HG02763 (cell line): ENCODE data around the gene ERF.
A peak's percentile ranks its signal among the peaks of the same experiment; 100 is the strongest.

Experiments used
- ATAC-seq: cut with Tn5 transposase; IDR thresholded peaks from one replicate; pipeline ENCODE4 v1.9.1; 2021; ENCODE audit warnings: mild to moderate bottlenecking, moderate library complexity; ENCODE audit not compliant: unreplicated experiment

ERF gene

DNA sequence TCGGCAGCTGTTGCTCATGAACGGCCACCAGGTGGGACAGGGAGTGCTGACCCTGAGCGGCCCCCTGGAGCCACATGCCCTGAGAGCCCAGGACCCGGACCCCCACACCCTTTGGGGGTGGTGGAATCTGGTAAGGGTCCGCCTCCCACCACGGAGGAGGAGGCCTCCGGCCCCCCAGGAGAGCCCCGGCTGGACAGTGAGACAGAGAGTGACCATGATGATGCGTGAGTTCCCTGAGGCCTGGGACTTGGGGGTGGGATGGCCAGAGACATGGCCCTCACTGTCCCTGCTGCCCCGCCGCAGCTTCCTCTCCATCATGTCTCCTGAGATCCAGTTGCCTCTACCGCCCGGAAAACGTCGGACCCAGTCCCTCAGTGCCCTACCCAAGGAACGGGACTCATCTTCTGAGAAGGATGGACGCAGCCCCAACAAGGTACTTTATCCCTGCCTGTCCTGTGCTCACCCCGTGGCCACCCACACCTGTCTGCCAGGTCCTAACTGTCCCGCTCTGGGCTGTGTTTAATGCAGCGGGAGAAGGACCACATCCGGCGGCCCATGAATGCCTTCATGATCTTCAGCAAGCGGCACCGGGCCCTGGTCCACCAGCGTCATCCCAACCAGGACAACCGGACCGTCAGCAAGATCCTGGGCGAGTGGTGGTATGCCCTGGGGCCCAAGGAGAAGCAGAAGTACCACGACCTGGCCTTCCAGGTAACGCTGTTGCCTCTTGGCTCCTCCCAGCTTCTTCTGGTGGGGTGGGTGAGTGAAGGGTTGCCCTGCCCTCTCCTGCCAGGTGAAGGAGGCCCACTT, 32.3 kb upstream of the ERF start:
- no peak for ATAC-seq

DNA sequence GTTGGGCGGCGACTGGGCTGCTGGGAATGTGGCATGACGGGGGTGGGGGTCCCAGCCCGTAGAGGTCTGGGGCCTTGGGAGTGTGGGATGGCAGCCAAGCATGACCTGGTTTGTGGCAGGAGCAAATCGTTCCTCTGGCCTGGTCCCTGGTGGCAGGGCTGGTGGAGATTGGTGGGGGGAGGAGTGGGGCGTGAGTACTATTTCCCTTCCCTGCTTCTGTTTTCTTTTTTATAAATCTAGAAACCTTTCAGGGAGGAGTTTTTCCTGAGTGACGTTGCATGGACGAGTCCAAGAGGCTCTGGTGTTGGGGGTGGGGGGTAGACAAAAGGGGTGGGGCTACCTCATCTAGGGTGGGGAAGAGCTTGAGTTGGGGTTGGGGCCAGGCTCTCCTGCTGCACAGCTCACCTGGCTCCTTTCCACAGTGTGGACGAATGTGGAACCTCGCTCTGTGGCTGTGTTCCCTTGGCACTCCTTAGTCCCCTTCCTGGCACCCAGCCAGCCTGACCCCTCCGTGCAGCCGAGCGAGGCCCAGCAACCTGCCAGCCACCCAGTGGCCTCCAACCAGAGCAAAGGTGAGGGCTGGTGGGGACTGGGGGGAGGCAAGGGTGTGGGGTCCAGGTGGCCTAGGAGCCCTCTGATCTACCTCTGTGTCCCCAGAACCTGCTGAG, 31.6 kb upstream of the ERF start:
- ATAC-seq: no peak

DNA sequence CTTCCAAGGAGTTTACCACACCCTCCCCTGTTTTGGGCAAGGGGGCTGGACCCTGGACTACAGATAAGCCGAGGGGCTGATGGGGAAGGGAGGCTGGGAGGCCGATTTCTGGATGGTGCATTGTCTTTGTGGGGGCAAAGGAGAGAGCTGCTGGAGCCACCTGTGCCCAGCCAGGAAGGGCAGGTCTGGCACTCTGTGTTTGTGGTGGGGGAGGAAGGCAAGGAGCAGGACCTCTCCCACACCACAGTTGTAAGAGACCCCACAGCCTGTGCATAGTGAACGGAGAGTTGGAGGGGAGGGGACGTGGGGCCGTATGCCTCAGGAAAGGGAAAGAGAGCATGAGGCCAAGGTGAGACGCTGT, 31.0 kb upstream of the ERF start:
- ATAC-seq: no peak

DNA sequence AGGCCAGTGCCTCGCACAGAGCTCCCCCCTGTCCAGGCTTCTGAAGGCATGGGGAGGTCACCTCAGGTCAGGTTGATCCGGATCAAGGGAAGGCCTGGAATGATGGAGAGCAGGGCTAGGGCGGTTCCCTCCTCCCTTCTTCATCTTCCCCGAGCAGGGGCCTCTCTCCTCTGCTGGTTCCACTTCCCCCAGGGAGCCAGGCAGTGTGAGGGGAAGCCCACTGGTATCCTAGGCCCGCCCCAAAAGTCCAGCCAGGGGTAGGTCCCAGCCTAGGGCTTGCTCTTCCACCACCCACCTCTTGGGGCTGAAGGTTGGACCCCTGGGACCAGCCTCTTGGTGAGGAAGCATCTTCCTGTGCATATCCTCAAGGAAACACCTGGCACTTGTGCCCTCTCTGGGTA, 30.6 kb upstream of the ERF start:
- no peak for ATAC-seq

DNA sequence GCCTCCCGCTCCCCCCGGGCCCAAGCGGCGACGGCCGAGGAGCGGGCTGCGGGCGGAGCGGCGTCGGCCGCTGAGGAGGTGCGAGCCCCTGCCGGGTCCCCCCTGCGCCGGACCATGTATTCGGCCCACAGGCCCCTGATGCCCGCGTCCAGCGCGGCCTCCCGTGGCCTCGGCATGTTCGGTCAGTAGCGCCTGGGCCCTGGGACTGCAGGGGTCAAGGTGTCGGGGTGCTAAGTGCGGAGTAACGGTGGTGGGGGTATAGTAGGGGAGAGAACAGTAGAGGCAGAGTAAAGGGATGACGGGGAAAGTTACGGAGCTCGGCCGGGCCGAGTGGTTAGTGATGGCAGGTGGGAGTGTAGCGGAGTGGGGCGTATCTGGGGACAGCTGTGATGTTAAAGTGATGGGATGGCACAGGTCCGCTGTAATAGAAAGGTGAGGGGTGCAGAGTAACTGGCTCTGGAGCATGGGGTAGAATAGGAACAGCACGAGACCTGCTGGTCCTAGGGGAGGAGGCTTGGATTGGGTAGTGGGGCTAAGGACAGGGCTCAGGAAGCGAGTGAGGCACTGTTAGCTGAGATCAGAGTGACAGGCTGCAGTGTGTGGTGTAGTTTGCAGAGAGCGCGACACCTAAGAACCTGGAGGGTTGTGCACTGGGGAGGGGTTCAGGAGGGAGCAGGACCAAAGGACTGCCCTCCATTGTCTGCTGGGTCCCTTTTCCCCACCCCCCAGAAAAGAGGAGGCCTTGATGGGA, 29.8 kb upstream of the ERF start:
- no peak for ATAC-seq

DNA sequence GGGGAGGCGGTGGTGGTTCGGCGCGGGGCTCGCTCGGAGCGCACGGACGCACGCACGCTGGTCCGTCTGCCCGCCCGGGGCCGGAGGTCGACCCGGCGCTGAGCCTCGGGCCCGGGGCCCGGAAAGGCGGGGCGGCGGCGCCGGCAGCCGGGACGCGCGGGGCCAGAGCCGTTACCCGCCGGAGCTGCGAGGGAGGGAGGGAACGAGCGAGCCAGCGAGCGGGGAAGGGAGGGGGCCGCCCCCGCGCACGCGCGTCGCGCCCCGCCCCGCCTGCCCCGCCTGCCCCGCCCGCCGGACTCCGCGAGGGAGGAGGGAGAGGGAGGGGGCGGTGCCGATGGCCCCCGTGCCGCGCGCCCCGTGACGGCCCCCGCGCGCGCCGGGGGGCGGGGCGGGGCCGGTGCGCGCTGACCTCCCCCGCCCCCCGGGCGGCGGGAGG, 29.2 kb upstream of the ERF start:
- ATAC-seq: peak; percentile 41

DNA sequence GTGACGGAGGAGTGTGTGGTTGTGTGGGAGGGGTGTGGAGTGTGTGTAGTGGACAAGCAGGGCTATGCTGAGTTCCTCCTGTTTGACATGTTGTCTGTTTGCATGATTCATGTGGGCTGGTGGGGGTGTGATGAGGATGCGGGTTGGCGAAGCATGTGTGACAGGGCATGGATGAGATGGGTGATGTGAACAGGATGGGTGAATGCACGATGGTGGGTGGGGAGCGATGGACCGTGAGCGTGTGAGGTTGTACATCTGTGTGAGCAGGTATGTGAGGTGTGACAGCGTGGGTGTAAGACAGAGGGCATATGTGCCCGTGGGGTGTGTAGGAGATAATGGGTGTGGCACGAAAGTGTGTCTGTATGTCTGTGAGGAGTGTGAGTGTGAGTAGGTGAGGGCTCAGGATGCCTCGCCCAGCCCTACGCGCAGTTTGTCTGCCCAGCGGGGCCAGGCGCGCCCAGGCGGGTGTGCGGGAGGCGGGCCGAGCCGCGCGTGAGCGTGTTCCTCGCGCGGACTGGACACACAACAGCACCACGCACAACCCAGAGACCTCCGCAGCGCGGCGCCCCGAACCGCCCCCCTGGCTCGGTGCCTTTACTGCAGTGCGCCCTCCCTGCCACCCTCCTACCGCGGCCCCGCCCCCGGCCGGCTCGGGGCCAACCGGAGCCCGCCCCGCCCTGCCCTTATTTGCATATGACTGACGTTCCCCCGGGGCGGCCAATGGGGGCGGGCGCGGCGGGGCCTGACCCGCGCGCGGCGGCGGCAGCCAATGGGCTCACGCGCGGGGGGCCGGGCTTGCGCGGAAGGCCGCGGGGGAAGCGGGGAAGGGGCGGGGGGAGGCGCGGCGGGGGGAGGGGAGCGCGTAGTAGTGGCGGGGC, 28.5 kb upstream of the ERF start:
- peak; percentile 49 for ATAC-seq

DNA sequence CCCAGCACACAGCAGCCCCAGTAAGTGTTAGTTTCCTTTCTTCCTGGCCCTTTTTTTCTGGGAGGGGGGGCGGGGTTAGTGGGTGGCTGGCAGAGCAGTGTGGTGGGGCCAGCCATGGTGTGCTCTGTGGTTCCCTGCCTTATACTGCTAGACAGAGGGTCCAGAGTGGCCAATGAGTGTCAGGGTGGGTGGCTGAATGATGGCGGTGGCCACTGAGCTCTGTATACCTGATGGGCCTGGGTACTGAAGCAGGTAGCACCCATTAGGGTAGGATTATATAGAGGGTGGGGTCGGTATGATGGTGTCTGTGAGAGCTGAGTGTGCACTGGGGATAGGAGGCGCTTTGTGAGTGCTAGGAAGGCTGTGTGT, 27.9 kb upstream of the ERF start:
- no peak for ATAC-seq

DNA sequence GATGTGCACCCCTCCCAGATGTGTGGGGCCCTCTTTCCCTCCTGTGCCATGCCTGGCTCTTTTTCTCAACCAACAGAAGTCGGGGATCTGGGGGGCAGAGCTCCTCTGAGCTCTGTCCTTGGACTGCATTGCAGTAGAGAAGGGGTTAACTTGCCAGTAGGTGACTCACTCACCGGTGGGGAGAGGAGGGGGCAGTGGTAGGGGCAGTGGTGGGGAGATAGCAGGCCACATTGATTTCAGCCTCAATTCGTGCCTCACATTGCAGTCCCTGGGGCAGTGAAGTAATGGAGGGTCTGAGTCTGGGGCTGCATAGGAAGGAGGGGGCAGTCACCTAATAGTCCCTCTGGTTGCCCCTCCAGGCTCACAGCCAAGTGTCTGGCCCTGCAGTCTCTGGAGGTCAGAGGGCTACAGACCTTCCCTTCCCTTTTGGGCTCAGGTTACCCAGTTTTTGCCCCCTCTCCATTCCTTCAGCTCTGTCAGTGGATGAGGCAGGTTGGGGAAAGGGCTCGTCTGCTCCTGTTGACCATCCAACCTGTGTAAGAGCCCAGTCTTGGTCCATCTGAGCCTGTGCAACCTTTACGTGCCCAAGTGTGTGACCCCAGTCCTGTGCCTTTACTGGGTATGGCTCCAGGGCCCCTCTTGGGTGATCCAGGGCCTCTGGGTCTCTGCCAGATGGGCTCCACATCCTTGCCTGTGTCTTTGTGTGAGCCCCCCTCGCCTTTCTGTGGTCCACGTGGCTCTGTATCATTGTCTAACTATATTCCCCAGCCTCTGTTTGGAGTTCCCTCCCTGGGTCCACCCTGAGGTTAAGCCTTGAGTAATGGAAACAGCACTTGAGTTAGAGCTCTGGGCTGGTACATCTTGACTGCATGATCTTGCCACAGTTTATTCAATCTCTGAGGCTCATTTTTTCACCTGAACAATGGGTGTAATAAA, 27.2 kb upstream of the ERF start:
- no peak for ATAC-seq

DNA sequence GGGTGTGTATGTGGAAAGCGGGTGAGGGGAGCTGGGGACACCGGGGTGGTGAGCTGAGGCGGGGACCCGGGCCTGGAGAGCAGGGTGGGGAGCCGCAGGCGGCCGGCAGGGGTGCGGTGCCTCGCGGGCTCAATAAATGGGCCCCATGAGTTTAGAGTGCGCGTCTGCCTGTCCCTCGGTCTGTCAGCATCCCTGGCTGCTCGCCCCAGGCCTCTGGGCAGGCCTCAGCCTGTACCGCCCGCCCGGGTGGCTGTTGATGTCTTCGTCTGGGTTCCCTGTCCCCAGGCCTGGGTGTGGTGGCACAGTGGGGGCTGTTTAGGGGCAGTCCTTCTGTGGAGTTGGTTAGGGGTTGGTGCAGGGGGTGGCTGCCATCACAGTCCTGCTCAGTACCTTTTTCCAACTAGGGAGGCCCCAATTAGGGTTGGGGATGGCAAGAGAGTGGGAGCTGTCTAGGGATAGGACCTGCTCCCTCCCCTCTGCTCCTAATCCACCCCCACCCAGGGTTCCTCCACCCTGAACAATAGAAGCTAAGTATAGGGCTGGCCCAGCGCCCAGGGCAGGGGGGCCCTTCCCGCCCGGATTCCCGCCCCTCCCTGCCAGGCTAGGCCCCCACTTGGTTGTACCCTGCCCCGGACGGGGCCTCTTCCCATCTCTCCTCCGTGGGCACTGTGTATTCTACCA, 26.4 kb upstream of the ERF start:
- no peak for ATAC-seq

DNA sequence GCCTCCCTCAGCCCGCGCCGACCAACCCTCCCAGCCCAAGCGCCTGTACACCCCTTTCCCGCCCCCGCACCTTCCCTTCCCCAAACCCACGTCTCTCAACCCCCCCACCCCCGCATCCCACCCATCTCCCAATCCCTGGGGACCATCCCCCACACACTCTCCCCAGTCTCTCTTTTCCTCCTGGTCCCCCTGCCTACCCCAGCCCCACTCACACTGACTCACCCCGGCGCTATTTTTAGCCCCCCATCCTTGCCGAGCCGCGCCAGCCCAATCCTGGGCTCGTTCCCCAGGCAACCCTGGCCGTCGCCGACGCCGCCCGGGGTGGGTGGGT, 25.9 kb upstream of the ERF start:
- ATAC-seq: no peak

DNA sequence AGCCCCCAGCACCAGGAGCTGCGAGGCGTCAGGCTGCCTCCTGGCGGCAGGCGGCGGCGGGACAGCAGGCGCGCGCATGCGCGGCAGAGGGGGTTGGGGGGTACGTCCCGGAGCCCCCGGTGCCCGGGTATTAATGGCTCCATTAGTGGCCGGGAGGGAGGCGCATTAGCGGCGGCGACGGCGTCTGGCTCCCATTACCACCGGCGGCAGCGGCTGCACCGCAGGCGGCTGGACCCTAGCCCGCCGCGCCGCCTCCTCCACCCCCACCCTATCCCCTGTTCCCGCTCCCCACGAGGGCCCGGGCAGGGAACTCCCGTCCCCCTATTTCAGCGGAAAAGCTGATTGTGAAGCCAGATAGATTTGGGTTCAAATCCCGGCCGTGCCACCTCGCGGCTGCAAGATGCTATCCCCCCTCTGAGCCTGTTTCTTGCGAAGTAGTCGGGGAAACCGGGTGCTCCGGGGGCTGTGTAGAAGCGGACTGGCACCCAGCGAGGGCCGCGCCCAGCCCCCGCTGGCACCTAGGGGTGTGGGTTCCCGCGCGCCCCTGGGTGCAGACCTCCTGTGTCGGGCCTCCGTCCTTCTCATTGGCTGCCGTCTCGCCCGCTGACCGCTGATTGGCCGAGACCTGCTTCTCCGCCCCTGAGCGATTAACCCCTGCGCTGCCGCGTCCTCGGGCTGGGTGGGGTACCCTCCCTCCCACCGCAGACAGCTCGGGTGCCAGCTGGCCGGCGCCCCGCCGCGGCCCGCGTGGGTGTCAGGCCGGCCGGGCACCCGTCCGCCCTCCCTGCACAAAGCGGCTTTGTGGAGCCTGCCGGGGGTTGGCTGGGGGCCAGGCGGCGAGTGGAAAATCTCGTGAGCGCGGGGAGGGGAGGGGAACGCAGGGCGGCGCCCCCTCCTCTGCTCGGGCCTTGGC, 25.2 kb upstream of the ERF start:
- ATAC-seq: peak; percentile 28

DNA sequence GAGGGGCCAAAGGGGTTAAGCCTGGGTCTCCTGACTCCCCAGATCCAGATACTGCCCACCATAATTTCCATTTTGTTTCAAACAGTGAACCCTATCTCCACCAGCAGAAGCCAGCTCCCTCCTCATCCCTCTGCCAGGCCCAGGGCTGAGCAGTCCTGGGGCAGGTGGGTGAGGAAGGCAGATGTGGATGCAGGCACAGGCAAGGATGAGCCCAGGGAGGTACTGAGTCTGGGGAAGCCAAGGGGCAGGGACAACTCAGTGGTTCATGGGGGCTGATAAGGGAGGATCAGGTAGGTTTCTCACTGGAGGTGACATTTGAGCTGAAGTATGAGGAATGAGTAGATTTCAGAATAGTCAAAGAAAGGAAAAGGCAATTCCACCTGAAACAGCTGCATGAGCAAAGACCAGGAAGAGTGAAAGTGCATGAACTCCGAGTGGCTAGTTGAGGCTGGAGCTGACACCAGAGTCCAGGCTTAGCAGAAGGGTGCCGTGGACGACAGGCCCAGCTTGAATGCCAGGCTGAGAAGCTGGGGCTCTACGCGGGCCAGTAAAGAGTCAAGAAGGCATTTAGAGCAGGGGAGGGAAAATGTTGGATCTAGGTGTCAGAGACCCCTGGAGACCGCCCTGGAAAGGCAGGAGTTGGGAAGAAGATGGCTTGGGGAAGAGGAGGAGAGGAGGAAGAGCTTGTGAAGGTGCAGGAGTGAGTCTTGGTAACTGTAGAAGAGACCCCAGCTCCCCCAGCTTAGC, 24.4 kb upstream of the ERF start:
- no peak for ATAC-seq

DNA sequence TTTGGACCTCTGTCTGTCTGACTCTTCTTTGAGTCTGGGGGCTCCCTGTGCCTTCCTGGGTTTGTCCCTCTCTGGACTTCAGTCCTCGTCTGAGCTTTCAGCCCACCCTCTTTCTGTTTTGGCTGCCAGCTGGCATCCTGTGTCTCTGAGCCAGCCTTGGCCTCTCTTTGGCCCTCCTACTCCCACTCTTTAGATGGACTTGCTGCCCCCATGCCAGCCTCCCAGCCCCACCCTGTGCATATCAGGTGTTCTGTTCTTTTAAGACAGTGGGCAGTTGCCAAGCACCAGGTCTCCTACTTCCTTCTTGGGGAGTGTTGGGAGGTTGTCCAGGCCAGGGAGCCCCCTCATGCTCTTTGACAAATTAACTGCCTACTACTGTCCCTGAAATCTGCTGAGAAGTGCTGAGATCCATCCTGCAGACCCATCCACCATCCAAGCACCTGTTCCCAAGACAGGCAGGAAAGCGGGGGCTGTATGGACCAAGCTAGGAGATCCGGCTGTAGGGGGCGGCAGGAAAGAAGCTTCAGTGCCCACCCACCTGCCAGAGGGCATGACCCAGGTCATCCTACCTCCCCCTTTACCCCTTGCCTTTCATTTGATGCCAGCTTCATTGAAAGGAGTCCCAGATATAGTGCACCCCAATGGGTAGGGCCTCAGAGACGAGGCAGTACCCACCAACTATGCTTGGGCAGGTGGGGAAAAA, 23.7 kb upstream of the ERF start:
- no peak for ATAC-seq

DNA sequence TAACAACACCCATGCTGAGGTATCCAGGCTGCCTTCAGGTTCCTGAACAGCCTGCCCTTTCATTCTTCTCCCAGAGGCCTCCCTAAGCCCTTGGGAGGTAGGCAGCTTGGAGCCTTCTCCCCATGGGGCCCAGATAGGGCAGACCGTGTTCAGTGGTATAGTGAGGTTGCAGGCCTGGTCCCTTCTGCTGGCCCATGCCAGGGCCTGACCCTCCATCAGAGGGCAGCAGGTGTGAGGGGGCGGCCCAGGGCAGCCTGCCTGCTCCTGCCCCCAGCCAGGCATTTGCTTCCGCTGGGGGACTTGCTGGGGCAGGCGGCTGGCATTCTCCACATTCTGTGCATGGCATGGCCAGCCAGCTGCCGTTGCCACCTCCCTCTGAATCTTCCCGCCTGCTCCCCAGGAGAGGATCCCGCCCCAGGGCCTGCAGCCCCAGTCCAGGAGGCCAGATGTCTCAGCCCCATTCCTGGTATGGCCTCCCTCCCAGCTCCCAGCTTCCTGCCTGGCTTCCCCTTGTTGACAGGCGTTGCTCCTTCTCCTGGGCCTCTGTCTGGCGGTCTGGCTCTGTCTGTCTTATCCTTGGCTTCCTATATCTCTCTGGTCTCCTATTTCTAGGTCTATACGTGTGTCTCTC, 23.0 kb upstream of the ERF start:
- no peak for ATAC-seq

DNA sequence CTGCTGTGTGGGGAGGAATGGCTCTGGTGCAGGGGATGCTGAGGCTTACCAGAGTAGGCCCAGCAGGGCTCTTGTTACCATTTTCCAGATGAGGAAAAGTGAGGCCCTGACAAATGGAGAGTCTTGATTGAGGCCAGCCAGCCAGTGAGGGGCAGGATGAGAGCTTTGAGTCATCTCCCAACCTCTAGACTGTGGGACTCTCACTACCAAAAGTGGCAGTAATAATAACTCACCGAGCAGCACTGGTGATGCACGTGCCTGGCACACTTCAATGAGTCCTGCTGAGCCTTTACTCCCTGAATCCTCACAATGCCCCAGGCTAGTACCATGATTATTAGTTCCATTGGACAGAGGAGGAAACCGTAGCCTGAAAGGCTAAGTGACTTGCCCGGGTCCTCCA, 21.9 kb upstream of the ERF start:
- ATAC-seq: no peak

DNA sequence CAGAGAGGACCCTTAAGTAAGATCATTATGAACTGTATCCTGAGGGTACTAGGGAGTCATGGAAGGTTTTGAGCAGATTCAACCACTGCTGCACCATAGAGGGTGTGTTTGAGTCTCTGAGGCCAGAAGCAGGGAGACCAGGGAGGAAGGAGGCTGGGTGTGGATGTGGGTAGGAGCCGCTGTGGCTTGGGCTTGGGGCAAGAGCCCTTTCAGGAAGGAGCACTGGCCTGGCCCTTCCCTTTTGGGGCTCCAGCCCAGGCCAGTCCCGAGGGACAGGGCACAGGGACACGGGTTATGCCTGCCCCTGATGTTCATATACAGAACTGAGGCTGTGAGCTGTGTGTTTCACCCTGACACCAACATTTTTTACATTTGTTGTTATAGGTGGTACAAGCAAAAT, 21.4 kb upstream of the ERF start:
- no peak for ATAC-seq
